Neuronal stem cell (in vitro differentiated cells): ENCODE data around the gene CEND1. TPM values are rescaled to one million over a fixed set of nuclear protein-coding genes. Genes with fewer than 3 reads are reported as not detected.

Experiments used
- DNase-seq: peaks from one replicate; pipeline ENCODE4 v3.0.0-alpha.2; 2013; ENCODE audit warnings: low spot score
- H2AFZ ChIP-seq: one replicate; pipeline ENCODE4 v1.6.1; 2013; ENCODE audit warnings: mild to moderate bottlenecking, low read length, inconsistent platforms
- H2AK5ac ChIP-seq: 2 replicates; pipeline ENCODE4 v1.6.1; 2013; ENCODE audit warnings: low read depth, mild to moderate bottlenecking, inconsistent platforms, low read length, moderate library complexity, mixed read lengths
- H2BK120ac ChIP-seq: 2 replicates; pipeline ENCODE4 v1.6.1; 2013; ENCODE audit warnings: low read depth, mild to moderate bottlenecking, inconsistent platforms, low read length, moderate library complexity, mixed read lengths
- H2BK12ac ChIP-seq: one replicate; pipeline ENCODE4 v1.6.1; 2013; ENCODE audit warnings: low read length, inconsistent platforms
- H2BK15ac ChIP-seq: 2 replicates; pipeline ENCODE4 v1.6.1; 2013; ENCODE audit warnings: mild to moderate bottlenecking, low read length, inconsistent platforms, mixed read lengths
- H2BK5ac ChIP-seq: one replicate; pipeline ENCODE4 v1.6.1; 2013; ENCODE audit warnings: inconsistent platforms, mild to moderate bottlenecking, low read length, moderate library complexity
- H3K14ac ChIP-seq: one replicate; pipeline ENCODE4 v1.6.1; 2013; ENCODE audit warnings: low read length, inconsistent platforms
- H3K18ac ChIP-seq: 2 replicates; pipeline ENCODE4 v1.6.1; 2013; ENCODE audit warnings: low read length, inconsistent platforms
- H3K23ac ChIP-seq: 2 replicates; pipeline ENCODE4 v1.6.1; 2013; ENCODE audit warnings: low read depth, mild to moderate bottlenecking, mixed read lengths, low read length, inconsistent platforms; ENCODE audit not compliant: poor library complexity
- H3K27ac ChIP-seq: replicated peaks from 3 replicates; pipeline ENCODE4 v1.5.1; 2013; ENCODE audit warnings: low read length, inconsistent platforms
- H3K27me3 ChIP-seq, 3 experiments: 2 replicates each; pipeline ENCODE4 v1.6.1; 2013; ENCODE audit warnings: low read length in 3 of 3, mild to moderate bottlenecking in 2 of 3, inconsistent platforms in 1 of 3, low read depth in 1 of 3, mixed read lengths in 1 of 3, moderate library complexity in 1 of 3; ENCODE audit not compliant: control insufficient read depth in 3 of 3, insufficient read depth in 3 of 3
- H3K36me3 ChIP-seq, 2 donors: replicated peaks in 1 of 2; 2 replicates each; pipeline ENCODE4 v1.6.1; 2013; ENCODE audit warnings: low read length in 2 of 2; ENCODE audit not compliant: control insufficient read depth in 2 of 2, insufficient read depth in 2 of 2
- H3K4ac ChIP-seq: 2 replicates; pipeline ENCODE4 v1.6.1; 2013; ENCODE audit warnings: inconsistent platforms, mild to moderate bottlenecking, low read length, moderate library complexity
- H3K4me1 ChIP-seq, 2 donors: 1 replicate in 1 of 2; 2 replicates in 1 of 2; pipeline ENCODE4 v1.6.1; 2013; ENCODE audit warnings: low read length in 2 of 2, low read depth in 1 of 2; ENCODE audit not compliant: control insufficient read depth in 2 of 2, insufficient read depth in 1 of 2
- H3K4me2 ChIP-seq: one replicate; pipeline ENCODE4 v1.6.1; 2013; ENCODE audit warnings: mild to moderate bottlenecking, low read length, inconsistent platforms; ENCODE audit not compliant: insufficient read depth, poor library complexity, severe bottlenecking
- H3K4me3 ChIP-seq, 2 donors: 2 replicates each; pipeline ENCODE4 v1.5.1; 2013; ENCODE audit warnings: low read length in 2 of 2, mild to moderate bottlenecking in 2 of 2, inconsistent platforms in 1 of 2, moderate library complexity in 1 of 2
- H3K79me1 ChIP-seq: one replicate; pipeline ENCODE4 v1.6.1; 2013; ENCODE audit warnings: low read depth, mild to moderate bottlenecking, inconsistent platforms, low read length, moderate library complexity
- H3K9ac ChIP-seq: one replicate; pipeline ENCODE4 v1.6.1; 2013; ENCODE audit warnings: mild to moderate bottlenecking, low read depth, low read length, inconsistent platforms; ENCODE audit not compliant: poor library complexity
- H3K9me3 ChIP-seq, 2 donors: replicated peaks in 1 of 2; 2 replicates each; pipeline versions ENCODE3 to v1.6.1; 2013; ENCODE audit warnings: low read length in 2 of 2, mild to moderate bottlenecking in 2 of 2, inconsistent platforms in 1 of 2, low read depth in 1 of 2, mixed read lengths in 1 of 2, moderate library complexity in 1 of 2; ENCODE audit not compliant: control insufficient read depth in 2 of 2, insufficient read depth in 1 of 2
- H4K8ac ChIP-seq: one replicate; pipeline ENCODE4 v1.6.1; 2013; ENCODE audit warnings: low read depth, mild to moderate bottlenecking, inconsistent platforms, low read length, moderate library complexity
- H4K91ac ChIP-seq: one replicate; pipeline ENCODE4 v1.6.1; 2013; ENCODE audit warnings: low read length, low read depth, mild to moderate bottlenecking, inconsistent platforms; ENCODE audit not compliant: poor library complexity
- WGBS, 2 donors: extraction: QIAGEN DNeasy Blood & Tissue Kit; methylation state at CpG; one replicate each; pipeline ENCODE4 v1.1.7; 2013; ENCODE audit warnings: missing lambda C conversion rate in 2 of 2, mixed read lengths in 1 of 2; ENCODE audit not compliant: insufficient read length in 2 of 2, insufficient replicate concordance in 1 of 2; ENCODE audit errors: extremely low coverage in 2 of 2; 5-methylcytosine and 5-hydroxymethylcytosine counted together
- polyA plus RNA-seq, 2 experiments: library from polyadenylated mRNA; stranded (reverse); fragments of 200-250 nt; gene quantifications; one replicate each; pipeline ENCODE4 v1.2.3, GENCODE V29; 2013

The CEND1 gene
- polyA plus RNA-seq (2013, experiment 1 of 2), result 2.6 TPM
- 2.7 TPM for polyA plus RNA-seq (2013, experiment 2 of 2)

GRCh38 chr11:789943-790342, at the start of gene CEND1:
TSS of gene CEND1 (minus strand) at chr11:790090. CDS start at chr11:788576, 1,514 bp downstream.
- Histone ChIP-seq H3K14ac (peak within 1 kb of the TSS; percentile 75), H3K9ac (peak within 1 kb of the TSS; percentile 60), H4K8ac (peak within 1 kb of the TSS; percentile 17), H3K4me2 (peak within 1 kb of the TSS; percentile 56), H3K4me3 (peak within 1 kb of the TSS in 1 of 2 donors; percentile 72), H2BK5ac (peak within 1 kb of the TSS; percentile 53), H3K79me1 (peaks cover 12% of the 10 kb centered on the region), H3K18ac (peak within 1 kb of the TSS; percentile 87), H3K23ac (peak within 1 kb of the TSS; percentile 25), H3K36me3 (peaks cover 19 to 40% of the 10 kb centered on the region in 2 donors), H2BK12ac (no peak within 1 kb of the TSS), H3K4ac (no peak within 1 kb of the TSS), H2AFZ (no peak within 1 kb of the TSS), H2BK120ac (no peak within 1 kb of the TSS), H2AK5ac (peak within 1 kb of the TSS; percentile 63), H3K27ac (peak within 1 kb of the TSS; percentile 58), H3K4me1 (peaks cover 8 to 11% of the 10 kb centered on the region in 2 donors), H3K9me3 (no peaks in the 10 kb centered on the region), H4K91ac (no peak within 1 kb of the TSS), H2BK15ac (peak within 1 kb of the TSS; percentile 67), H3K27me3 (no peaks in the 10 kb centered on the region)
- WGBS, 2 donors, result no CpG with 5 or more reads among the region's 44 CpGs
- DNase-seq, result peak; percentile 51

GRCh38 chr11:839280-839623, 49.4 kb upstream of the CEND1 start:
- no peaks in the 10 kb centered on the region for H3K27me3 ChIP-seq
- no peak overlapping the region for H3K27ac ChIP-seq
- no peak overlapping the region for H3K18ac ChIP-seq
- no peak overlapping the region for H4K91ac ChIP-seq
- H2AFZ ChIP-seq, result no peak overlapping the region
- no peak overlapping the region for H3K4me2 ChIP-seq
- no peak for DNase-seq
- no CpG with 5 or more reads among the region's 5 CpGs for WGBS, 2 donors
- H2BK120ac ChIP-seq, result no peak overlapping the region
- no peaks in the 10 kb centered on the region for H3K9me3 ChIP-seq
- H3K4ac ChIP-seq, result no peak overlapping the region
- no peak overlapping the region for H3K9ac ChIP-seq
- peaks cover 12 to 15% of the 10 kb centered on the region in 2 donors for H3K4me1 ChIP-seq
- no peak overlapping the region for H3K4me3 ChIP-seq
- no peak overlapping the region for H2BK15ac ChIP-seq
- H2BK12ac ChIP-seq, result peak overlapping the region; percentile 73
- H3K36me3 ChIP-seq, result peaks cover 48 to 62% of the 10 kb centered on the region in 2 donors
- H3K79me1 ChIP-seq, result peaks cover 38% of the 10 kb centered on the region
- H3K14ac ChIP-seq, result no peak overlapping the region
- H2AK5ac ChIP-seq, result no peak overlapping the region
- no peak overlapping the region for H4K8ac ChIP-seq
- no peak overlapping the region for H2BK5ac ChIP-seq
- H3K23ac ChIP-seq, result no peak overlapping the region

GRCh38 chr11:838441-839279, 48.8 kb upstream of the CEND1 start:
- Histone ChIP-seq H3K4me1 (peaks cover 11 to 13% of the 10 kb centered on the region in 2 donors), H2BK15ac (no peak overlapping the region), H2AFZ (no peak overlapping the region), H2BK5ac (no peak overlapping the region), H4K8ac (no peak overlapping the region), H3K18ac (no peak overlapping the region), H3K4me2 (no peak overlapping the region), H4K91ac (no peak overlapping the region), H3K27ac (no peak overlapping the region), H3K27me3 (no peaks in the 10 kb centered on the region), H3K4ac (peak overlapping the region; percentile 37), H3K9me3 (no peaks in the 10 kb centered on the region), H3K79me1 (peaks cover 38% of the 10 kb centered on the region), H2BK120ac (no peak overlapping the region), H2BK12ac (no peak overlapping the region), H2AK5ac (no peak overlapping the region), H3K14ac (peak overlapping the region; percentile 21), H3K23ac (peak overlapping the region; percentile 65), H3K4me3 (no peak overlapping the region), H3K9ac (peak overlapping the region; percentile 77), H3K36me3 (peaks cover 48 to 62% of the 10 kb centered on the region in 2 donors)
- no CpG with 5 or more reads among the region's 17 CpGs for WGBS, 2 donors
- no peak for DNase-seq

GRCh38 chr11:837990-838307, 48.1 kb upstream of the CEND1 start:
- peaks cover 48 to 62% of the 10 kb centered on the region in 2 donors for H3K36me3 ChIP-seq
- H2BK15ac ChIP-seq, result no peak overlapping the region
- peaks cover 13 to 14% of the 10 kb centered on the region in 2 donors for H3K4me1 ChIP-seq
- H2BK12ac ChIP-seq, result no peak overlapping the region
- H2BK5ac ChIP-seq, result no peak overlapping the region
- peak overlapping the region; percentile 65 for H4K8ac ChIP-seq
- H3K4me3 ChIP-seq, result no peak overlapping the region
- H3K4ac ChIP-seq, result no peak overlapping the region
- no CpG with 5 or more reads among the region's 8 CpGs for WGBS, 2 donors
- DNase-seq, result no peak
- H3K18ac ChIP-seq, result no peak overlapping the region
- no peaks in the 10 kb centered on the region for H3K27me3 ChIP-seq
- no peak overlapping the region for H2AFZ ChIP-seq
- no peak overlapping the region for H3K4me2 ChIP-seq
- no peaks in the 10 kb centered on the region for H3K9me3 ChIP-seq
- H2AK5ac ChIP-seq, result no peak overlapping the region
- H3K14ac ChIP-seq, result no peak overlapping the region
- H3K27ac ChIP-seq, result no peak overlapping the region
- H2BK120ac ChIP-seq, result no peak overlapping the region
- H3K79me1 ChIP-seq, result peaks cover 42% of the 10 kb centered on the region
- H3K23ac ChIP-seq, result peak overlapping the region; percentile 65
- H3K9ac ChIP-seq, result peak overlapping the region; percentile 30
- no peak overlapping the region for H4K91ac ChIP-seq
